ENCODE results near the gene PPBP.

PPBP gene

DNA sequence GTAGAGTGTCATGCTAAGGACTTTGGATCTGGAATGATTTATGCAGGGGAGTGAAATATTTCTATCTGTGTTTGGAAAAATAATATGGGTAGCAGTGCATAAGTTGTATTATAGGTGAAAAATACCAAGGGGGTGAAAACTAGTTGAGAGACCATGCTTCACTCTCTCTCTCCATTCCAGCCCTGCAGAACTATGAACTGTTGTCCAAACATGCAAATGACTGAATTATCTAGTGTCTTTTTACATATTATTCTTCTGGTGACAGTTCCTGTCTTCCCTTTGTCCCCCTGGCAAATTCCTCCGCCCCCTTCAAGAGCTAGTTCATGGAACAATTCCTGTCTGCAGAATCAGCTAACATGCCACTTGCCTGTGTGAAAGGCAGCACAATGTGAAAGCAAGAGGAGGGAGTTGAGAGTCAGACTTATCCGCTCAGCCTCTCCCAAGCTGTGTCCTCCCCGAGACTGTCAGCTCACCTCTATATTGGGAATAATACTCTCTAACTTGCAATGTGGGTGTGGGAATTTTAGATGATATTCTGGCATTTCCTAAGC lies 8.5 kb downstream of the PPBP start:
- H3K36me3 ChIP-seq: no peaks in the 10 kb centered on the region
- H3K4me1 ChIP-seq: no peaks in the 10 kb centered on the region
- H3K27me3 ChIP-seq: no peaks in the 10 kb centered on the region
- no peak for DNase-seq
- no peaks in the 10 kb centered on the region for H3K9me3 ChIP-seq
- no peak overlapping the region for H3K4me3 ChIP-seq (ENCODE audit: low read depth, low read length)
- TF ChIP-seq, protein P1, sequence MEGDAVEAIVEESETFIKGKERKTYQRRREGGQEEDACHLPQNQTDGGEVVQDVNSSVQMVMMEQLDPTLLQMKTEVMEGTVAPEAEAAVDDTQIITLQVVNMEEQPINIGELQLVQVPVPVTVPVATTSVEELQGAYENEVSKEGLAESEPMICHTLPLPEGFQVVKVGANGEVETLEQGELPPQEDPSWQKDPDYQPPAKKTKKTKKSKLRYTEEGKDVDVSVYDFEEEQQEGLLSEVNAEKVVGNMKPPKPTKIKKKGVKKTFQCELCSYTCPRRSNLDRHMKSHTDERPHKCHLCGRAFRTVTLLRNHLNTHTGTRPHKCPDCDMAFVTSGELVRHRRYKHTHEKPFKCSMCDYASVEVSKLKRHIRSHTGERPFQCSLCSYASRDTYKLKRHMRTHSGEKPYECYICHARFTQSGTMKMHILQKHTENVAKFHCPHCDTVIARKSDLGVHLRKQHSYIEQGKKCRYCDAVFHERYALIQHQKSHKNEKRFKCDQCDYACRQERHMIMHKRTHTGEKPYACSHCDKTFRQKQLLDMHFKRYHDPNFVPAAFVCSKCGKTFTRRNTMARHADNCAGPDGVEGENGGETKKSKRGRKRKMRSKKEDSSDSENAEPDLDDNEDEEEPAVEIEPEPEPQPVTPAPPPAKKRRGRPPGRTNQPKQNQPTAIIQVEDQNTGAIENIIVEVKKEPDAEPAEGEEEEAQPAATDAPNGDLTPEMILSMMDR (IDR thresholded peaks at IDR 0.05; ENCODE audit: low read depth, low read length): no peak

DNA sequence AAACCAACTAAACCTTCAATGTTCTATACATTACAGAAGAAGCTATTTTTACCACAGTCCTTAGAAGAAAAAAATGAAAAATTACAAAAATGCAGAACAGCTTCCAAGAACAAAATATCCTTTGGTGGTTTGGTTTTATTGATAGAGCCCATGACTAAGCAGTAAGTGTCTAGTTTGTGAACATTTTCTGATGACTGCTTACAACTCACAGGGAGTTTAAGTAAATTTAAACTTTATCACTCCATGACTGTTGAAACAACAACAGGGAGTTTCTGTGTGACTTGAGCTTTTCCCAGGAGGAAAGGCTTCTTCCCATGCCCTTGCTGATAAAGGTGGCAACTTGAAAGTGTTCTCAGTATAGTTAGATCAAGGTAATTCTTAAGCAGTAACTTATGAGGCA lies 9.1 kb downstream of the PPBP start:
- Histone ChIP-seq H3K9me3 (no peaks in the 10 kb centered on the region), H3K36me3 (no peaks in the 10 kb centered on the region), H3K27me3 (no peaks in the 10 kb centered on the region), H3K4me1 (no peaks in the 10 kb centered on the region), H3K4me3 (ENCODE audit: low read depth, low read length) (no peak overlapping the region)
- no peak for DNase-seq
- TF ChIP-seq, protein P1 (IDR thresholded peaks at IDR 0.05; ENCODE audit: low read depth, low read length): no peak

DNA sequence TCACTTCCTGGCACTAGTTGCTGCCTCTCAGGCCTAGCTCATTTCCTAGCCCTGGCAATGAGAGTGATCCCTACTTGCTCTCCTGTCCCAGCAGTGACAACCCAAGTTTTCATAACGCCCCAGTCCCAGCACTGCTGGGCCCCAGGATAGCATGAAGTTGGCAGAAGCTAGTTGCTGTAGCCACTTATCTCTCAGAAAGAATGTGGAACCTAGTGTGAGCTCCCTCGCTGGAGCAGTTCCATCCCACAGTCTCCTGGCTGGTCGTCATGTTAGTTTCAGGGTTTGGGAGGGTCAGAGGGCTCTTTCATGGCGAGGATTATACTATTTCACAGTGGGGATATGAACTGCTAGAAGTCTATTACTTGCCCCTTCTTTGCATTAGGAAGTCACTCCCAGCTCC lies 11.3 kb downstream of the PPBP start:
- Histone ChIP-seq H3K27me3 (no peaks in the 10 kb centered on the region), H3K36me3 (no peaks in the 10 kb centered on the region), H3K9me3 (no peaks in the 10 kb centered on the region), H3K4me1 (no peaks in the 10 kb centered on the region), H3K4me3 (ENCODE audit: low read depth, low read length) (no peak overlapping the region)
- TF ChIP-seq, protein P1 (IDR thresholded peaks at IDR 0.05; ENCODE audit: low read depth, low read length): no peak
- no peak for DNase-seq

GRCh38 chr4:73976217-73976616 lies 11.8 kb downstream of the PPBP start:
- TF ChIP-seq, protein P1 (IDR thresholded peaks at IDR 0.05; ENCODE audit: low read depth, low read length): no peak
- DNase-seq: no peak
- no peak overlapping the region for H3K4me3 ChIP-seq (ENCODE audit: low read depth, low read length)
- H3K36me3 ChIP-seq: no peaks in the 10 kb centered on the region
- no peaks in the 10 kb centered on the region for H3K4me1 ChIP-seq
- H3K9me3 ChIP-seq: no peaks in the 10 kb centered on the region
- no peaks in the 10 kb centered on the region for H3K27me3 ChIP-seq

- TF ChIP-seq, protein P1 (IDR thresholded peaks at IDR 0.05; ENCODE audit: low read depth, low read length): no peak
- Histone ChIP-seq H3K4me3 (ENCODE audit: low read depth, low read length) (no peak overlapping the region), H3K9me3 (no peaks in the 10 kb centered on the region), H3K36me3 (no peaks in the 10 kb centered on the region), H3K27me3 (no peaks in the 10 kb centered on the region), H3K4me1 (no peaks in the 10 kb centered on the region)
- no peak for DNase-seq
These were observed 13.6 kb downstream of the PPBP start for GRCh38 chr4:73974352-73974751.

DNA sequence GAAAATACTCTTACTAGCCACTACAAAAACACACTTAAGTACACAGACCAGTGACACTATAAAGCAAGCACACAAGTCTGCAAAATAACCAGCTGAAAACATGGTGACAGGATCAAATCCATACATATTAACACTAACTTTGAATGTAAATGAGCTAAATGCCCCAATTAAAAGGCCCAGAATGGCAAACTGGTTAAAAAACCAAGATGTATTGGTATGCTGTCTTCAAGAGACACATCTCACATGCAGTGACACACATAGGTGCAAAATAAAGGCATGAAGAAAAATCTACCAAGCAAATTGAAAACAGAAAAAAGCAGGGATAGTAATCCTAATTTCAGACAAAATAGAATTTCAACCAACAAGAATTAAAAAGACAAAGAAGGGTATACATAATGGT lies 17.0 kb downstream of the PPBP start:
- TF ChIP-seq, protein P1 (IDR thresholded peaks at IDR 0.05; ENCODE audit: low read depth, low read length): no peak
- DNase-seq: no peak
- H3K4me3 ChIP-seq (ENCODE audit: low read depth, low read length): no peak overlapping the region
- H3K9me3 ChIP-seq: no peaks in the 10 kb centered on the region
- H3K27me3 ChIP-seq: no peaks in the 10 kb centered on the region
- no peaks in the 10 kb centered on the region for H3K4me1 ChIP-seq
- H3K36me3 ChIP-seq: no peaks in the 10 kb centered on the region

Measured in BE2C (cell line).